Activated CD8-positive, alpha-beta T cell treated with anti-CD3 and anti-CD28 coated beads, Interleukin-2, amount 10 ng/mL, durations not matched to agents 7 days and 5 days (primary cell): ENCODE measurements around the gene ZG16. TPM values are rescaled to one million over a fixed set of nuclear protein-coding genes. Genes with fewer than 3 reads are reported as not detected.
"Not testable (repeated sequence)": the region's sequence is repeated elsewhere in the genome, so short reads cannot be mapped to it uniquely, and the experiment has no call there.

Source experiments
- ATAC-seq: fragments of 150-1000 bp; cut with Tn5 transposase; one replicate; pipeline ENCODE4 v1.10.0; 2021; ENCODE audit warnings: moderate library complexity
- CTCF ChIA-PET: fragments of 350-600 bp; sonication (Branson Sonifier 250); formaldehyde crosslinking; loops from one replicate; lab custom pipeline; 2021; ENCODE audit warnings: antibody characterized with exemption; lab: Charles Lee
- POLR2A ChIA-PET: fragments of 350-600 bp; sonication (Branson Sonifier 250); formaldehyde crosslinking; loops from one replicate; lab custom pipeline; 2021; ENCODE audit warnings: antibody characterized with exemption; lab: Charles Lee
- DNase-seq: peaks from one replicate; pipeline ENCODE4 v3.0.0-alpha.2; 2020
- H3K27ac Mint-ChIP-seq: one replicate; pipeline ENCODE4 v1.8.0; 2021; ENCODE audit warnings: mild to moderate bottlenecking, mixed read lengths
- H3K27me3 Mint-ChIP-seq: one replicate; pipeline ENCODE4 v1.8.0; 2021; ENCODE audit warnings: low read depth, mixed read lengths
- H3K36me3 Mint-ChIP-seq: one replicate; pipeline ENCODE4 v1.8.0; 2021; ENCODE audit warnings: low read depth, mixed read lengths
- H3K4me1 Mint-ChIP-seq: one replicate; pipeline ENCODE4 v1.8.0; 2021; ENCODE audit warnings: low read depth, mixed read lengths
- H3K4me3 Mint-ChIP-seq: one replicate; pipeline ENCODE4 v1.8.0; 2021; ENCODE audit warnings: mild to moderate bottlenecking, mixed read lengths
- H3K9me3 Mint-ChIP-seq: one replicate; pipeline ENCODE4 v1.8.0; 2022; ENCODE audit warnings: mixed read lengths; ENCODE audit not compliant: insufficient read depth
- total RNA-seq, 2 experiments: library from RNA; stranded (reverse); gene quantifications; one replicate each; pipeline ENCODE4 v1.2.3, GENCODE V29; 2021

Gene ZG16
- total RNA-seq, 2 experiments from 2014 or later = not detected

- H3K27me3 Mint-ChIP-seq, DNase-seq, H3K4me3 Mint-ChIP-seq, POLR2A ChIA-PET, H3K27ac Mint-ChIP-seq, ATAC-seq, H3K9me3 Mint-ChIP-seq: not testable (repeated sequence)
- CTCF ChIA-PET = interaction anchor here (2.5 kb wide), 1 partner anchor 61 kb away, joined by 9 read pairs; no protein-coding TSS in a partner anchor
- Mint-ChIP-seq H3K36me3 (peaks cover 17% of the 10 kb centered on the region), H3K4me1 (peaks cover 33% of the 10 kb centered on the region)
Observed at GRCh38 chr16:29787155-29787554, 9.1 kb downstream of the ZG16 start.

GRCh38 chr16:29789775-29790182, 11.7 kb downstream of the ZG16 start:
- CTCF ChIA-PET = interaction anchor here (0.6 to 5.3 kb wide), 25 partner anchors 13 to 253 kb away, joined by 3 to 64 read pairs (median 6); partner anchors contain the start of genes C16orf54, INO80E, MAZ and MVP
- DNase-seq = no peak
- H3K4me3 Mint-ChIP-seq = peak overlapping the region; percentile 100

GRCh38 chr16:29790183-29790948, 12.3 kb downstream of the ZG16 start, which contains the start of gene KIF22:
Gene KIF22 (plus strand): TSS chr16:29790751. CDS start chr16:29790760, 9 bp downstream.
- H3K4me3 Mint-ChIP-seq = peak within 1 kb of the TSS; percentile 100
- peak; percentile 97 for ATAC-seq
- peak; percentile 100 for DNase-seq
- no peaks in the 10 kb centered on the region for H3K9me3 Mint-ChIP-seq
- H3K27ac Mint-ChIP-seq = peak within 1 kb of the TSS; percentile 96
- no peaks in the 10 kb centered on the region for H3K27me3 Mint-ChIP-seq
- ChIA-PET CTCF (interaction anchor here (0.6 to 5.3 kb wide), 25 partner anchors 13 to 252 kb away, joined by 3 to 64 read pairs (median 6); partner anchors contain the start of genes C16orf54, INO80E, MAZ and MVP), POLR2A (interaction anchor here (0.7 to 6.9 kb wide), 23 partner anchors 9 to 227 kb away, joined by 3 to 89 read pairs (median 6); partner anchors contain the start of genes C16orf54, HIRIP3, INO80E and MAZ)
- H3K36me3 Mint-ChIP-seq = peaks cover 43% of the 10 kb centered on the region
- peaks cover 44% of the 10 kb centered on the region for H3K4me1 Mint-ChIP-seq

More at GRCh38 chr16:29789775-29790182, 11.7 kb downstream of the ZG16 start:
- Mint-ChIP-seq H3K27ac (peak overlapping the region; percentile 96), H3K36me3 (peaks cover 38% of the 10 kb centered on the region), H3K27me3 (no peaks in the 10 kb centered on the region), H3K9me3 (no peaks in the 10 kb centered on the region), H3K4me1 (peaks cover 45% of the 10 kb centered on the region)
- no peak for ATAC-seq
- POLR2A ChIA-PET = interaction anchor here (0.6 to 6.9 kb wide), 24 partner anchors 9 to 227 kb away, joined by 3 to 89 read pairs (median 6); partner anchors contain the start of genes C16orf54, HIRIP3, INO80E and MAZ

GRCh38 chr16:29790949-29791844, 13.1 kb downstream of the ZG16 start:
- Mint-ChIP-seq H3K27me3 (no peaks in the 10 kb centered on the region), H3K4me1 (peaks cover 41% of the 10 kb centered on the region), H3K9me3 (no peaks in the 10 kb centered on the region), H3K36me3 (peaks cover 50% of the 10 kb centered on the region), H3K27ac (peak overlapping the region; percentile 96), H3K4me3 (peak overlapping the region; percentile 100)
- ATAC-seq = no peak
- POLR2A ChIA-PET = interaction anchor here (0.5 to 6.9 kb wide), 17 partner anchors 8 to 226 kb away, joined by 3 to 89 read pairs (median 7); partner anchors contain the start of genes C16orf54, HIRIP3, INO80E and MAZ
- peak; percentile 34 for DNase-seq
- CTCF ChIA-PET = interaction anchor here (0.9 to 5.3 kb wide), 18 partner anchors 13 to 206 kb away, joined by 3 to 64 read pairs (median 8); partner anchors contain the start of genes C16orf54, INO80E, MAZ and PAGR1

GRCh38 chr16:29791845-29792807, 14.1 kb downstream of the ZG16 start:
- ATAC-seq (no peak), DNase-seq (no peak)
- peaks cover 41% of the 10 kb centered on the region for H3K4me1 Mint-ChIP-seq
- no peaks in the 10 kb centered on the region for H3K9me3 Mint-ChIP-seq
- ChIA-PET CTCF (interaction anchor here (0.9 to 5.3 kb wide), 5 partner anchors 7 to 91 kb away, joined by 3 to 64 read pairs (median 36); partner anchors contain the start of gene PAGR1), POLR2A (interaction anchor here (0.5 to 6.9 kb wide), 5 partner anchors 10 to 100 kb away, joined by 3 to 89 read pairs (median 27); partner anchors contain the start of genes C16orf54 and MAZ)
- no peaks in the 10 kb centered on the region for H3K27me3 Mint-ChIP-seq
- H3K36me3 Mint-ChIP-seq = peaks cover 59% of the 10 kb centered on the region
- H3K27ac Mint-ChIP-seq = peak overlapping the region; percentile 96
- H3K4me3 Mint-ChIP-seq = peak overlapping the region; percentile 100

- Mint-ChIP-seq H3K4me1 (peaks cover 41% of the 10 kb centered on the region), H3K27ac (peak overlapping the region; percentile 65), H3K4me3 (peak overlapping the region; percentile 100), H3K36me3 (peaks cover 68% of the 10 kb centered on the region)
- ChIA-PET POLR2A (interaction anchor here (1.0 to 6.9 kb wide), 3 partner anchors 9 to 48 kb away, joined by 3 to 89 read pairs (median 57); partner anchors contain the start of gene MAZ), CTCF (interaction anchor here (2.0 to 5.3 kb wide), 3 partner anchors 8 to 92 kb away, joined by 9 to 64 read pairs (median 36); no protein-coding TSS in a partner anchor)
- ATAC-seq, DNase-seq, H3K27me3 Mint-ChIP-seq, H3K9me3 Mint-ChIP-seq: not testable (repeated sequence)
Observed at GRCh38 chr16:29793153-29793552, 15.1 kb downstream of the ZG16 start.

- Mint-ChIP-seq H3K4me1 (peaks cover 41% of the 10 kb centered on the region), H3K4me3 (no peak overlapping the region), H3K9me3 (no peaks in the 10 kb centered on the region), H3K27me3 (no peaks in the 10 kb centered on the region), H3K36me3 (peaks cover 77% of the 10 kb centered on the region), H3K27ac (no peak overlapping the region)
- ChIA-PET CTCF (interaction anchor here (1.1 to 2.2 kb wide), 5 partner anchors 9 to 54 kb away, joined by 3 to 9 read pairs (median 7); partner anchors contain the start of gene PAGR1), POLR2A (interaction anchor here (1.0 to 6.9 kb wide), 3 partner anchors 8 to 49 kb away, joined by 3 to 89 read pairs (median 57); partner anchors contain the start of gene MAZ)
- DNase-seq (no peak), ATAC-seq (no peak)
Observed at GRCh38 chr16:29794231-29794710, 16.2 kb downstream of the ZG16 start.

GRCh38 chr16:29802416-29802935, 24.4 kb downstream of the ZG16 start:
- CTCF ChIA-PET = interaction anchor here (1.5 to 3.1 kb wide), 5 partner anchors 11 to 102 kb away, joined by 4 to 36 read pairs (median 9); partner anchors contain the start of genes KIF22 and PAGR1
- DNase-seq = no peak
- H3K9me3 Mint-ChIP-seq = no peaks in the 10 kb centered on the region
- POLR2A ChIA-PET = interaction anchor here (0.5 to 5.4 kb wide), 2 partner anchors 10 to 22 kb away, joined by 4 to 89 read pairs; partner anchors contain the start of gene KIF22
- no peak for ATAC-seq
- peaks cover 27% of the 10 kb centered on the region for H3K4me1 Mint-ChIP-seq
- peaks cover 63% of the 10 kb centered on the region for H3K36me3 Mint-ChIP-seq
- H3K27ac Mint-ChIP-seq = peak overlapping the region; percentile 60
- H3K27me3 Mint-ChIP-seq = no peaks in the 10 kb centered on the region
- no peak overlapping the region for H3K4me3 Mint-ChIP-seq

- no peak for ATAC-seq
Observed at GRCh38 chr16:29804020-29804419, 26.0 kb downstream of the ZG16 start.

More at GRCh38 chr16:29804020-29804419, 26.0 kb downstream of the ZG16 start:
- Mint-ChIP-seq H3K27me3 (no peaks in the 10 kb centered on the region), H3K4me3 (peak overlapping the region; percentile 89), H3K27ac (peak overlapping the region; percentile 93), H3K9me3 (no peaks in the 10 kb centered on the region), H3K4me1 (peaks cover 37% of the 10 kb centered on the region), H3K36me3 (peaks cover 64% of the 10 kb centered on the region)
- ChIA-PET CTCF (interaction anchor here (1.2 to 3.1 kb wide), 9 partner anchors 9 to 228 kb away, joined by 3 to 36 read pairs (median 9); partner anchors contain the start of genes KIF22 and PAGR1), POLR2A (interaction anchor here (0.6 to 5.4 kb wide), 9 partner anchors 11 to 127 kb away, joined by 3 to 89 read pairs (median 5); partner anchors contain the start of genes KIF22 and PAGR1)
- DNase-seq = no peak
